Activated CD8-positive, alpha-beta memory T cell treated with anti-CD3 and anti-CD28 coated beads for 36 hours (primary cell): ENCODE data around the gene DACT2. TPM values are rescaled to one million over a fixed set of nuclear protein-coding genes. Genes with fewer than 3 reads are reported as not detected.
"Not testable (repeated sequence)": the region's sequence is repeated elsewhere in the genome, so short reads cannot be mapped to it uniquely, and the experiment has no call there.

ENCODE experiments used
- CTCF ChIA-PET: fragments of 350-600 bp; sonication (Branson Sonifier 250); formaldehyde crosslinking; loops from one replicate; lab custom pipeline; 2021; ENCODE audit warnings: antibody characterized with exemption; lab: Charles Lee
- POLR2A ChIA-PET: fragments of 350-600 bp; sonication (Branson Sonifier 250); formaldehyde crosslinking; loops from one replicate; lab custom pipeline; 2021; ENCODE audit warnings: antibody characterized with exemption; lab: Charles Lee
- total RNA-seq, 2 experiments: library from RNA; stranded (reverse); gene quantifications; one replicate each; pipeline ENCODE4 v1.2.3, GENCODE V29; 2021

The DACT2 gene
- total RNA-seq, 2 experiments from 2014 or later: not detected

DNA sequence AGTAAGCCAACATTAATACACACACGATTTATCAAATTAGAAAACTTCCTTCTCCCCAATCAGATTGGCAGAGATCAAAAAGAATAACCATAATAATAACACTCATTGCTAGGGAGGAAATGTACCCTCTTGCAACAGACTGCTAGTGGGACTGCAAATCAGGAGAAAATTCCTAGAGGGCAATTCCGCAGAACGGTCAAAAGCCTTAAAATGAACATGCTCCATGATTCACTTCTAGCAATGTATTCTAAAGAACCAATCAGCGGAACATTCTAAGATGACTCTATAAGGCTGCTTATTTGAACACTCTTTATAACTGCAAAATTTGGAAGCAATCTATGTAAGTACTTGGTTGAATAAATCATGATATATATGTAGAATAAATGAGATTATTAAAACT lies 8.5 kb upstream of the DACT2 start:
- ChIA-PET CTCF (interaction anchor here (0.6 kb wide), 1 partner anchor 22 kb away, joined by 4 read pairs; no protein-coding TSS in a partner anchor), POLR2A (no interaction called here)

GRCh38 chr6:168326294-168327261 lies 7.0 kb upstream of the DACT2 start:
- POLR2A ChIA-PET: no interaction called here
- CTCF ChIA-PET: no interaction called here

- POLR2A ChIA-PET: no interaction called here
- CTCF ChIA-PET: no interaction called here
Observed at GRCh38 chr6:168322966-168323365, 3.4 kb upstream of the DACT2 start.

DNA sequence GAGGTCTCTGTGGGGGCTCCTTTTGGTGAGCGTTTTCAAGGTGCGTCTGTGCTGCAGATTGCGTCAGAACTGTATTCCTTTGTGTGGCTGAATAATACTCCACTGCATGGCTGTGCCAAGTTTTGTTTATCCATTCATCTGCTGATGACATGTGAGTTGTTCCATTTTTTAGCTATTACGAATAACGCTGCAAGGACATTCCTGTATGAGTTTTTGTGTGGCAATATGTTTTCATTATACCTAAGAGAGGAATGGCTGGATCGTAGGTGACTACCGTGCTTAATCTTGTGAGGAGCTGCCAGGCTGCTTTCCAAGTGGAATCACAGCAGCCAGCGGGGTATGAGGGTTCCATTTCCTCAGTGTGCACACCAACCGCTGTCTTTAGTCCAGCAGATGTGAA lies 1.1 kb upstream of the DACT2 start:
- CTCF ChIA-PET: no interaction called here
- POLR2A ChIA-PET: no interaction called here

- ChIA-PET CTCF (no interaction called here), POLR2A (no interaction called here)
Observed at GRCh38 chr6:168318579-168319278, 848 bp downstream of the DACT2 start.

DNA sequence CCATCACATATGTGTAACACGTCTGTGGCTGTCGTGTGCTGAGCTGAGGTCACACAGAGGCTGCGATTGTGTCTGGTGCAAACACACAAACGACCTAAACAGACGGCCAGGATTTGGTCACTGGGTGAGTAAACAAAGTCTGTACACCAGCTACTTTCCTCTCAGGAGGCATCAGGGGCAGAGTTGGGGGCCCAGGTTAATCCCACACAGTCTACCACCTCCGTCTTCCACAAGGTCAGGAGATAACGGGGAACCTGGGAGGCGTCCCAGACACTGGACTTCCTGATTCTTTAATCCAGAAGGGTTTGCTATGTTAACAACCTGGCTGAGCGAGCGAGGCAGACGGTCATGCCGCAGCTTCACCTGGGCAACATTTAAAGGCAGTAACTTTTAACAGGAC lies 1.5 kb downstream of the DACT2 start:
- CTCF ChIA-PET: no interaction called here
- POLR2A ChIA-PET: no interaction called here

- ChIA-PET CTCF (no interaction called here), POLR2A (no interaction called here)
Observed at GRCh38 chr6:168315596-168315995, 4.0 kb downstream of the DACT2 start.

GRCh38 chr6:168314948-168315347 lies 4.6 kb downstream of the DACT2 start:
- POLR2A ChIA-PET: no interaction called here
- CTCF ChIA-PET: no interaction called here

GRCh38 chr6:168314021-168314420 lies 5.6 kb downstream of the DACT2 start:
- CTCF ChIA-PET: no interaction called here

GRCh38 chr6:168313431-168314011 lies 6.1 kb downstream of the DACT2 start:
- CTCF ChIA-PET: no interaction called here
- POLR2A ChIA-PET: no interaction called here

More at GRCh38 chr6:168314021-168314420, 5.6 kb downstream of the DACT2 start:
- POLR2A ChIA-PET: no interaction called here

DNA sequence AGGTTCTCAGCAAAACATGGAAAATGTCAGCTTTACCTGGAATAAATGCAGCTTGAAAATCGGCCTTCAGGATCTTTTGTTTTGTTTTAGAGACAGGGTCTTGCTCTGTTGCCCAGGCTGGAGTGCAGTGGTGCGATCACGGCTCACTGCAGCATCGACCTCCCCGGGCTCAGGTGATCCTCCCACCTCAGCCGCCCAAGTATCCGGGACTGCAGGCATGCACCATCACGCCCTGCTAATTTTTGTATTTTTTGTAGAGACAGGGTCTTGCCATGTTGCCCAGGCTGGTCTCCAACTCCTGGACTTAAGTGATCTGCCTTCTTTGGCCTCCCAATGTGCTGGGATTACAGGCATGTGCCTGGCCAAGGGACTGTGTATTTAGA lies 7.5 kb downstream of the DACT2 start:
- CTCF ChIA-PET: not testable (repeated sequence)

GRCh38 chr6:168311410-168312124 lies 8.0 kb downstream of the DACT2 start:
- ChIA-PET CTCF (no interaction called here), POLR2A (interaction anchor here (0.7 kb wide), 1 partner anchor 43 kb away, joined by 3 read pairs; no protein-coding TSS in a partner anchor)

More for the DNA sequence above, 7.5 kb downstream of the DACT2 start:
- POLR2A ChIA-PET: not testable (repeated sequence)

- ChIA-PET POLR2A (interaction anchor here (0.7 kb wide), 1 partner anchor 42 kb away, joined by 3 read pairs; no protein-coding TSS in a partner anchor), CTCF (no interaction called here)
Observed at GRCh38 chr6:168310945-168311344, 8.6 kb downstream of the DACT2 start.

DNA sequence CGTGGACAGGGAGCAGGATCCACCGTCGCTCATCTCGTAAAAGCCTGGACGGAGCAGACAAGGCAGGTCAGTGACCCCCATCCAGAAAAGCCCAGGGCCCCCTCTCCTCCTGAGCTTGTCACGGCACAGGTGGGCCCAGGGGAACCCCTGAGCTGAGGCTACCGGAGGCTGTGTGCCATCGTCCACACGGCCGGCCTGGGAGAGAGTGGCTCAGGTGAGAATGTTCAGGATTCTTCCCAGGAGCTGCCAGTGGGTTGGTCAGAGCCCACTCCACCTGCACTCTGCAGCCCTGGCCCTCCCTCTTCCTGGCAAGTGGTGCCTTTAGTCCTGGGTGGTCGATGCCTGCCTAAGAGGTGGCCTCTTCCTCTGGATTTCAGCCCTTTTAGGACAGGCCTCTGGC lies 9.2 kb downstream of the DACT2 start:
- ChIA-PET CTCF (no interaction called here), POLR2A (no interaction called here)

DNA sequence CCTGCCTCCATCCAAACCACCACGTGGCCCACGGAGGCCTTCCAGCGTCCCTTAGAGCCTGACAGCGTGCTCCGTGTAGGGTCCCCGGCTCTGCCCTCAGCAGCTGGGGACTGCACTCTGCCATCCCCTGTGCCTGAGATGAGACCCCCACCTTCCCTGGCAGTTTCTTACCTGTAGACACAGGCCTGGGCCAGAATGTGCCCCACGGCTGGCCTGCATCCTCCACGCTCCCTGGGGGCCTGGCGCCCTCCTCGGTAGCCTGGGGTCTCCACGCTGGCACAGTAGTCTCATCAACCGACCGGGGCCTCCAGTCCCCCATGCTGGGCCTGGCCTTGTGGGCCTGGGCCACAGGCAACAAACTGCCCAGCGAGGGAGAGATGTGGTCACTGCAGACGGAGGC lies 9.6 kb downstream of the DACT2 start:
- CTCF ChIA-PET: no interaction called here
- POLR2A ChIA-PET: no interaction called here

- ChIA-PET CTCF (no interaction called here), POLR2A (no interaction called here)
Observed at GRCh38 chr6:168309183-168309582, 10.4 kb downstream of the DACT2 start.

GRCh38 chr6:168308390-168309144 lies 11.0 kb downstream of the DACT2 start:
- CTCF ChIA-PET: no interaction called here

GRCh38 chr6:168307695-168308021 lies 11.9 kb downstream of the DACT2 start:
- POLR2A ChIA-PET: no interaction called here
- CTCF ChIA-PET: no interaction called here

More at GRCh38 chr6:168308390-168309144, 11.0 kb downstream of the DACT2 start:
- POLR2A ChIA-PET: no interaction called here
